GM18907 (cell line): ENCODE results near the gene CDH4.

Source experiments
- ATAC-seq: cut with Tn5 transposase; IDR thresholded peaks from one replicate; pipeline ENCODE4 v1.9.1; 2021; ENCODE audit warnings: mild to moderate bottlenecking, moderate library complexity; ENCODE audit not compliant: unreplicated experiment

CDH4 gene

GRCh38 chr20:61613917-61614705 lies 362.1 kb downstream of the CDH4 start:
- no peak for ATAC-seq

- ATAC-seq: no peak
Measured at GRCh38 chr20:61614706-61615100, 362.6 kb downstream of the CDH4 start.

GRCh38 chr20:61615806-61616205 lies 363.7 kb downstream of the CDH4 start:
- no peak for ATAC-seq

GRCh38 chr20:61619751-61620150 lies 367.7 kb downstream of the CDH4 start:
- ATAC-seq: no peak

GRCh38 chr20:61620174-61620573 lies 368.1 kb downstream of the CDH4 start:
- ATAC-seq: no peak

GRCh38 chr20:61621035-61621730 lies 369.1 kb downstream of the CDH4 start:
- no peak for ATAC-seq

GRCh38 chr20:61621852-61622251 lies 369.8 kb downstream of the CDH4 start:
- ATAC-seq: no peak

- no peak for ATAC-seq
Measured at GRCh38 chr20:61623451-61623850, 371.4 kb downstream of the CDH4 start.

- ATAC-seq: no peak
Measured at GRCh38 chr20:61625246-61625645, 373.2 kb downstream of the CDH4 start.

GRCh38 chr20:61626412-61626811 lies 374.4 kb downstream of the CDH4 start:
- no peak for ATAC-seq

- no peak for ATAC-seq
Measured at GRCh38 chr20:61627791-61628415, 375.8 kb downstream of the CDH4 start.

GRCh38 chr20:61628480-61628879 lies 376.4 kb downstream of the CDH4 start:
- ATAC-seq: no peak

GRCh38 chr20:61628901-61629601 lies 377.0 kb downstream of the CDH4 start:
- no peak for ATAC-seq

GRCh38 chr20:61629602-61630390 lies 377.7 kb downstream of the CDH4 start:
- no peak for ATAC-seq

- no peak for ATAC-seq
Measured at GRCh38 chr20:61630391-61630650, 378.3 kb downstream of the CDH4 start.

GRCh38 chr20:61630816-61631215 lies 378.8 kb downstream of the CDH4 start:
- no peak for ATAC-seq

GRCh38 chr20:61631751-61632150 lies 379.7 kb downstream of the CDH4 start:
- no peak for ATAC-seq

- ATAC-seq: no peak
Measured at GRCh38 chr20:61633004-61633403, 380.9 kb downstream of the CDH4 start.

GRCh38 chr20:61634376-61635145 lies 382.5 kb downstream of the CDH4 start:
- ATAC-seq: no peak
